GM19025 (cell line): ENCODE data around the gene CDC42BPA.

Experiments
- ATAC-seq: cut with Tn5 transposase; IDR thresholded peaks from one replicate; pipeline ENCODE4 v1.9.1; 2021; ENCODE audit warnings: mild to moderate bottlenecking, low read depth, moderate library complexity; ENCODE audit not compliant: unreplicated experiment

CDC42BPA gene

GRCh38 chr1:227335242-227336020, 17.1 kb upstream of the CDC42BPA start:
- no peak for ATAC-seq

DNA sequence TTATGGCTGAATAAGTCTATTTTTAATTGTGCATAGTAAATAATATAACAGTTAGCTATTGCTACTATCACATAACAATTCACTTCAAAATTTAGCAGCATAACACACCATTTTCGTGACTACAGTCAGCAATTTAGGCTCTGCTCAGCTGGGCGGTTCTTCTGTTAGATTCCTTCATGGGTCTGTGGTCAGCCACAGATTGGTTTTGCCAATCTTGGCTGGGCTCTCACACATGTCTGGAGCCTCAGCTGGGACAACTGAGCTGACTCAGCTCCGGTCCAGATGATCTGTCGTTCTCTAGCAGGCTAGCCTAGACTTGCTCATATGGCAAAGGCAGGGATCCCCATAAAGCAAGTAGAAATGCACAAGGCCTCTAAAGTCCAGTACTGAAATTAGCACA, 15.1 kb upstream of the CDC42BPA start:
- no peak for ATAC-seq

DNA sequence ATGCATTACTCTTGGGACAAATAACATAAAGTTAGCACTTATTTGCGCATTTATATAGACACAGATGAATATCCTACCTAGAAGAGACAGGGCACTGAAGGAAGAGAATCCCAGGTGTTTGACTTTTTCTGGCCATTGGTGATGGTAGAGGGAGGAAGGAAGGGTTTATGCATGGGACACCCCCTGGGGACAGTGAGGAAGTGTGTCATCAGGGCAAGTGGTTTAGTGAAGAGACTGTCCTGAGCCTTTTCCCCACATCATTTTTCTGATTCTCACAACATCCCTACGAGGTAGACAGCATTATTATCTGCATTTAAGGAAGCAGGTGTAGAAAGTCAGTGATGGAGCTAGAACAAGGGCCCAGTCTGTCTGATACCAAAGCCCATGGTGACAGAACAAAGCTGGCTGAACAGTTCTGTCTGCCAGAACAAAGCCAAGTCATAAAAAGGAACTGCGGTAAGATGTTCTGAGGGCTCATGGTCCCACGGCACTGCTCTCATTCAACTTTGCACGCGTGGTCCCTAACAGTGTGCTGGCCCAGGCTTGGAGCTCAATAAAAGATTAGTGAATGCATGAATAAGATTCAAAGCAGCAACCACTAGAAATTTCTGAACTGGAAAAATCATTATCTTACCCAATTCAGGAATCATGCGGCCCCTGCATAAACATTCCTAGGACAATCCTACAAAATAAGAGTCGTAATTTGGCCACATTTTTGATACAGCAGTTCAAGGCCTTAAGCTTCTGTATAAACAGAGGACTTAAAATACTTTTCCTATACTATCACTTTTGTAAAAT, 12.2 kb upstream of the CDC42BPA start:
- ATAC-seq, result no peak

DNA sequence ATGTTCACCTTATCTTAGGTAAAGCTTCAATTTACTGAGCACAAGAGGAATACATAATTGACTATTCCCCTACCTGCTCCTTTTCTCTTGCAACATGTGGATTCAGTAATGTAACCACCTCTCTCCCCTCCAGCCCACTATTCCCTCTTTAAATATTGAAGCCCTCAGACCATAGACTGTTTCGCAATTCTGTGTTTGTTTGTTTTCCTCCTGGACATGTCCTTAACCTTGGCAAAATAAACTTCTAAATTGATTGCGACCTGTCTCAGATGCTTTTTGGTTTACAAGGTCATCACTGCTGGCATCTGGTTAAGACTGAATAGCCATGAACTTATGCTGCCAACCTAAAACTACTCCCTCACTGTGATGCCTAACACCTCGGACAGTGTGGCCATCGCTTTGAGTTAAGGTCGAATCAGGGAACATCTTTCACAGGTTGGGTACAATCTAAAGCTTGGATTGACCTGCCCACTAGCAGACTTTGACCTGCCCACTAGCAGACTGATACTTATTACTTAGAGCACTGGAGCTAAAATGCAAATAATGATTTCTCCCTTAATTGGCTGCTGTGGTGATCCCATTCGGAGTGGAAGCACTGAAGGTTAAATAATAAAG, 10.2 kb upstream of the CDC42BPA start:
- ATAC-seq, result no peak

DNA sequence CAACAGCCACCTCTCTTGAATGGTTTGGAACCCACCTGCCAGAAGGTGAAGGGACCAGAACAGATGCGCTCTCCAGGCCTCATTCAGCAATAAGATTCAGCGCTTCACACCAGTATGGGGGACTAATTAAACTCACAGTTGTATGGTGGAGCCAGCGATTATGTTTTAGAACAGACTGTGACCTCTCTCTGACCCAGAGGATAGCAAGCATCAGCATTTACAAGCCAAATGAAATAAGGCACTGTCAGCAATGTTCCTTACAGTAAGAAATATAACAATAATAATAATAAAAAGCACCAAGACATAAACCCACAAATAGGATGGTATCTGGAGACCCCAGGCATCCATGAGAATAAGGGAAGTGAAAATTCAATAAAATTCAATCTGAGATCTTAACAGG, 6.9 kb upstream of the CDC42BPA start:
- no peak for ATAC-seq

GRCh38 chr1:227323967-227324268, 5.6 kb upstream of the CDC42BPA start:
- no peak for ATAC-seq

DNA sequence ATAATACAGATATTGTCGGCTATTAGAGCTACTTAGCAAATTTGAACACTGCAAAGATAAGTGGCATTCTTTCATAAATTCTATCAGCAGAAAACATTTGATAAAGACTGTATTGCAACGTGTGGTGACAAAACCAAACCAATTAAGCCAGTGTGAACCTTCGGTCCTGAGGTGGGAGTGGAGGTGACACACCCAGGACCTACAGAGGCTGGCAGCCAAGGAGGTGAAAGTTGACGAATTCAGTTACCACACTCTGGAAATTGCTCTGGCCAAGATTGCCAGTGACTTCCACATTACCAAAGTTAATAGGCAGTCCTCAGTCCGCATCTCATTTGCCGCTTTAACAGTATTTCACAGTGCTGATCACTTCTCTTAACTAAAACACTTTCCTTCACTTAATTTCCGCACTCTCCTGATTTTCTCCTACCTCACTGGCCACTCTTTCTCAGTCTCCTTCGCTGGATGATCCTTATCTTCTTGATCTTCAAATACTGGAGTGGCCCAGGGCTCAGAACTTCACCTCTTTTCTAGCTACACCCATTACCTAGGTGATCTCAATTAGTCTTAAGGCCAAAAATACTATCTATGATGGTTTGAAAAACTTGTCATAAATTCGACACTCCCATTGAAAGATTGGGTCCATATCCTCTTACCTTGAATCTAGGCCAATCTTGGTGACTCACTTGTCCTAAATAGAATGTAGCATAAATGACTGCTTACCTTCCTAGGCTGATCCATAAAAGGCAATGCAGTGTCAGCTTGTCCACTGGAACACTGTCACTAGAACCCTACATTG, 5.1 kb upstream of the CDC42BPA start:
- no peak for ATAC-seq

GRCh38 chr1:227322376-227322775, 4.1 kb upstream of the CDC42BPA start:
- ATAC-seq, result no peak

GRCh38 chr1:227321035-227321434, 2.7 kb upstream of the CDC42BPA start:
- peak; percentile 33 for ATAC-seq

- no peak for ATAC-seq
Observed at GRCh38 chr1:227320476-227320875, 2.2 kb upstream of the CDC42BPA start.

GRCh38 chr1:227318853-227319607, 738 bp upstream of the CDC42BPA start:
- ATAC-seq, result no peak

DNA sequence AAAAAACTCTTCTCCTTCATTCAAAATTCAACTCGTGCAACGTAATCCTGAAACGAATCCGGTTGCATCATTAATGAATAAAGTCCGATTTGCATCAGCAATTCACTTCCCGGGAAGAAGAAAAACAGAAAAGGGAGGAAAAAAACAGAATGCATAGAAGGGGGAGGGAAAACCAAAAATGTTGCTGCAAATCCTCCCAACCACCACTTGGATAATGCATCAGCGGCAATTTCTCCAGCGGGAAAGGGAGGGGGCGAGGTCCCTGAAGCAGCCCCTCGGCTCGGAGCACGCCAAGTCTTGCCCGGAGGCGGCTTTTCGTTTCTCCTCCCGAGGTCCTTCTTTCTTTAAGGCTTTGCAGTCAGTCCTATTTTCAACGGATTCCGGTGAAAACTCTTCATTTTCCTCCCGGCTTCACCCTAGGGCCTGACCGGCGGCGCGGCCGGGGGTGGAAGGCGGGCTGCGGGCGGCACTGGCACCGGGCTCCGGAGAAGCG, 723 bp downstream of the CDC42BPA start:
- no peak for ATAC-seq

DNA sequence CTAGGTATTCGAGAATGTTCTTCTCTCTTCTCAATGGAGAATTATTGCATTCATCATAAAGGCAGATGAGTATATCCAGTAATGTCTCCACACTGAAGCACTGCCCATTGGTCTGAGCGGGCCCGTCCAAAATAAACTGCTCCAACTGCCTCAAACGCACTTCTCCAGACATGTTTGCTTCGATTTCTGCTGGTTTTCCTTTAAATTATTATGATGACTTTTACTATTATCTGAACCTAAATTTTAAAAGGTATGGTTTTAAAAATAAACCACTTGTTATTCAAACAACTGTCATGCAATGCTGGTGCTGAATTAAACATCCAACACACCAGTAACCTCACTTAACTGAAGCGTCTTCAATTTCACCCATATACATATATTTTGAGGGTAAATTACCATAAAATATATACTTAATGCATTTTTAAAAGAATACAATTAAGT, 1.3 kb downstream of the CDC42BPA start:
- no peak for ATAC-seq

- no peak for ATAC-seq
Observed at GRCh38 chr1:227316456-227316855, 1.8 kb downstream of the CDC42BPA start.

GRCh38 chr1:227315629-227316346, 2.5 kb downstream of the CDC42BPA start:
- ATAC-seq, result no peak

GRCh38 chr1:227314014-227314848, 4.1 kb downstream of the CDC42BPA start:
- no peak for ATAC-seq

DNA sequence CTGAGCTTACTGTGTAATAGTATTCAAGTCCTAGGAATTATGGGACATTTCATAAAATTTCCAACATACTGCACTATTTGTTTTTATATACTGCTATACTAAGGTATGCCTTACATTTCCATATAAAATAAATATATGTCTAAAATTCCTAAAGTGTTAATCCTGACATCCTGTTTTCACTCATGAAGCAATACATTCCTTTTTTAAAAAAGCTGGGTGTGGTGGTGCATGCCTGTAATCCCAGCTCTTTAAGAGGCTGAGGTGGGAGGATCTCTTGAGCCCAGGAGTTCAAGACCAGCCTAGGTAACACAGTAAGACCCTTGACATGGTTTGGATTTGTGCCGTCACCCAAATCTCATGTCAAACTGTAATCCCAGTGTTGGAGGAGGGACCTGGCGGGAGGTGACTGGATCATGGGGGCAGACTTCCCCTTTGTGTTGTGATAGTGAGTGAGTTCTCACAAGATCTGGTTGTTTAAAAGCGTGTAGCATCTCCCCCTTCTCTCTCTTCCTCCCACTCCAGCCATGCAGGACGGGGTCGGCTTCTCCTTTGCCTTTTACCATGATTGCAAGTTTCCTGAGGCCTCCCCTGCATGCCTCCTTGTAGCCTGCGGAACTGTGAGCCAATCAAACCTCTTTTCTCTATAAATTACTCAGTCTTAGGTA, 5.8 kb downstream of the CDC42BPA start:
- no peak for ATAC-seq
